Measurements from ENCODE around the gene HLA-DRA.

DNA sequence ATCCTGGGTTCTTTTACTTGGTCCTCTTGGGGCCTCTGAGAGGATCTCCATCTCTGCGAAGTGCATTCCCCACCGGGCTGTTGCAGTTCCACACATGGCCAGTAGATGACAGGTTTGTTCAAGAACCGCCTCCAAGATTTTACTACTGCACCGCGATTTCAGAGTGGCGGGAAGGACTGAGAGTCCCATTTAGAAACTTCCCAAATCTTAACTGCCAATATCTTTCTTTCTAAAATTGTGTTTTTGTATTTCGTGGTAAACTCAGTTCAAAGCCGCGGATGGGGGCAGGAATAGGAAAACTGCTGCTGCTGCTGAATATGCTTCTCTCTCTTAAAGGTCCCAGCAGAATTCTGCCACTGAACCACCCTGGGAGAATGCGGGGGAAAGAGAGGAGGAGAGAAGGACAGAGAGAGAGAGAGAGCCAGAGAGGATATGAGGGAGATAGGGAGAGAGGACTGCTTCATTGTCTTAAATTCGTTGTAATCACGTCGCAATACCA is 24.1 kb upstream of the HLA-DRA start:
- TF ChIP-seq, protein P1, sequence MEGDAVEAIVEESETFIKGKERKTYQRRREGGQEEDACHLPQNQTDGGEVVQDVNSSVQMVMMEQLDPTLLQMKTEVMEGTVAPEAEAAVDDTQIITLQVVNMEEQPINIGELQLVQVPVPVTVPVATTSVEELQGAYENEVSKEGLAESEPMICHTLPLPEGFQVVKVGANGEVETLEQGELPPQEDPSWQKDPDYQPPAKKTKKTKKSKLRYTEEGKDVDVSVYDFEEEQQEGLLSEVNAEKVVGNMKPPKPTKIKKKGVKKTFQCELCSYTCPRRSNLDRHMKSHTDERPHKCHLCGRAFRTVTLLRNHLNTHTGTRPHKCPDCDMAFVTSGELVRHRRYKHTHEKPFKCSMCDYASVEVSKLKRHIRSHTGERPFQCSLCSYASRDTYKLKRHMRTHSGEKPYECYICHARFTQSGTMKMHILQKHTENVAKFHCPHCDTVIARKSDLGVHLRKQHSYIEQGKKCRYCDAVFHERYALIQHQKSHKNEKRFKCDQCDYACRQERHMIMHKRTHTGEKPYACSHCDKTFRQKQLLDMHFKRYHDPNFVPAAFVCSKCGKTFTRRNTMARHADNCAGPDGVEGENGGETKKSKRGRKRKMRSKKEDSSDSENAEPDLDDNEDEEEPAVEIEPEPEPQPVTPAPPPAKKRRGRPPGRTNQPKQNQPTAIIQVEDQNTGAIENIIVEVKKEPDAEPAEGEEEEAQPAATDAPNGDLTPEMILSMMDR (IDR thresholded peaks at IDR 0.05): peak; percentile 90 to 99 (median 92)
- no peak for TF ChIP-seq POLR2A (IDR thresholded peaks at IDR 0.05)

All from testis (tissue), 2 donors.